RWPE2 (cell line): Measurements from ENCODE around the gene PCNT.
A peak's percentile ranks its signal among the peaks of the same experiment; 100 is the strongest.

Experiments
- ATAC-seq: fragments of 200-7000 bp; cut with Tn5 transposase; 3 replicates; pipeline ENCODE4 v1.9.1; 2021; ENCODE audit warnings: low read depth
- DNase-seq: peaks from one replicate; pipeline ENCODE4 v3.0.0-alpha.2; 2020; ENCODE audit warnings: low spot score
- H3K27ac ChIP-seq: fragments of 450-650 bp; 2 replicates; pipeline ENCODE4 v1.5.1; 2017; ENCODE audit warnings: mild to moderate bottlenecking; ENCODE audit not compliant: poor library complexity, severe bottlenecking
- H3K27me3 ChIP-seq: fragments of 250-450 bp; sonication (Bioruptor Pico); 2 replicates; pipeline ENCODE4 v1.5.1; 2021; ENCODE audit warnings: mild to moderate bottlenecking, moderate library complexity; ENCODE audit not compliant: insufficient read depth, poor library complexity, severe bottlenecking
- H3K36me3 ChIP-seq: fragments of 250-450 bp; sonication (Bioruptor Pico); 2 replicates; pipeline ENCODE4 v1.5.1; 2020; ENCODE audit warnings: low read depth, mild to moderate bottlenecking, moderate library complexity
- H3K4me1 ChIP-seq: fragments of 250-450 bp; sonication (Bioruptor Pico); 2 replicates; pipeline ENCODE4 v1.5.1; 2021; ENCODE audit warnings: mild to moderate bottlenecking, moderate library complexity; ENCODE audit not compliant: insufficient read depth, poor library complexity, severe bottlenecking
- H3K4me3 ChIP-seq: fragments of 250-450 bp; sonication (Bioruptor Pico); 2 replicates; pipeline ENCODE4 v1.5.1; 2021; ENCODE audit warnings: mild to moderate bottlenecking, moderate library complexity; ENCODE audit not compliant: severe bottlenecking
- H3K9me3 ChIP-seq: fragments of 250-450 bp; sonication (Bioruptor Pico); 2 replicates; pipeline ENCODE4 v1.5.1; 2021; ENCODE audit warnings: mild to moderate bottlenecking, moderate library complexity; ENCODE audit not compliant: severe bottlenecking
- TF ChIP-seq, protein P1 (sequence below): fragments of 450-650 bp; IDR thresholded peaks from one replicate; pipeline ENCODE4 v1.5.1; 2017; ENCODE audit warnings: mild to moderate bottlenecking, moderate library complexity; ENCODE audit not compliant: poor library complexity, severe bottlenecking

Gene PCNT

DNA sequence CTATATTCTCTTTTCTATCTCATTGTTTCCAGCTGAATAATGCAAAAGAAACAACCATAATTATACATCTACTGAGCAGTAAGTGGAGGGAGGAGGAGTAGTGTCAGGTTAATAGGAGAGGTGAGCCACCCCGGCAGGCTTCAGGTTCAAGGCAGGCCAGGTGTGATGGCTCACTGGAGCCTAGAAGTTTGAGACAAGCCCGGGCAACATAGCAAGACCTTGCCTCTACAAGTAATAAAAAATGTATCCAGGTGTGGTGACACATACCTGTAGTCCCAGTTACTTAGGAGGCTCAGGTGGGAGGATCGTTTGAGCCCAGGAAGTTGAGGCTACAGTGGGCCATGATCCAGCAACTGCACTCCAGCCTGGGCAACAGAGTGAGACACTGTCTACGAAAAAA, 132.8 kb downstream of the PCNT start:
- peak overlapping the region; percentile 76 for H3K27ac ChIP-seq

DNA sequence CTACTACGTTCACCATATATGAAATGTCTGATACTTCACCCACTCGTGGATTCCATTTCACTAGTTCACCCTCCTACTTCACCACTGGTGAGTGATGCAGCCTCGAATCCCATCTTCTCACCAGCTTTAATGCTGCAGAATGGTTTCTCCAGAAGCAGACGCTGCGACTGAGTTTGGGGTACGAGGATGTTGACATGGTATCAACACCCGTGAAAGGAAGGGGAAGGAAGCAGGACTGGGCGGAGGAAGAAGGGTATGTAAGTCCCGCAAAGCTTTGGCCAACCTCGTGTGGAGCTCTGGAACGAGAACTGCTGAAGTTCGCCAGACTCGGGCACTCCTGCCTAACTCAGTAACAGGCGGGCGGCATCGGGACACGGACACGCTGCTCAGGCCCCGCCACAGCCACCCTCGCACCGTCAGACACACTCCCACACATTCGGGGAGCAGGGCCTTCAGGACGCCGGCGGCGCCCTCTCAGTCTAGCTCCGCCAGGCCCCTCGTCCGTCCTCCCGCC, 133.9 kb downstream of the PCNT start:
- peaks cover 23% of the 10 kb centered on the region for H3K4me1 ChIP-seq
- TF ChIP-seq, protein P1, sequence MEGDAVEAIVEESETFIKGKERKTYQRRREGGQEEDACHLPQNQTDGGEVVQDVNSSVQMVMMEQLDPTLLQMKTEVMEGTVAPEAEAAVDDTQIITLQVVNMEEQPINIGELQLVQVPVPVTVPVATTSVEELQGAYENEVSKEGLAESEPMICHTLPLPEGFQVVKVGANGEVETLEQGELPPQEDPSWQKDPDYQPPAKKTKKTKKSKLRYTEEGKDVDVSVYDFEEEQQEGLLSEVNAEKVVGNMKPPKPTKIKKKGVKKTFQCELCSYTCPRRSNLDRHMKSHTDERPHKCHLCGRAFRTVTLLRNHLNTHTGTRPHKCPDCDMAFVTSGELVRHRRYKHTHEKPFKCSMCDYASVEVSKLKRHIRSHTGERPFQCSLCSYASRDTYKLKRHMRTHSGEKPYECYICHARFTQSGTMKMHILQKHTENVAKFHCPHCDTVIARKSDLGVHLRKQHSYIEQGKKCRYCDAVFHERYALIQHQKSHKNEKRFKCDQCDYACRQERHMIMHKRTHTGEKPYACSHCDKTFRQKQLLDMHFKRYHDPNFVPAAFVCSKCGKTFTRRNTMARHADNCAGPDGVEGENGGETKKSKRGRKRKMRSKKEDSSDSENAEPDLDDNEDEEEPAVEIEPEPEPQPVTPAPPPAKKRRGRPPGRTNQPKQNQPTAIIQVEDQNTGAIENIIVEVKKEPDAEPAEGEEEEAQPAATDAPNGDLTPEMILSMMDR: no peak
- DNase-seq (no peak), ATAC-seq (peak; percentile 26)
- H3K4me3 ChIP-seq: peak overlapping the region; percentile 62
- peaks cover 23% of the 10 kb centered on the region for H3K36me3 ChIP-seq
- no peaks in the 10 kb centered on the region for H3K9me3 ChIP-seq
- H3K27ac ChIP-seq: peak overlapping the region; percentile 76
- H3K27me3 ChIP-seq: no peaks in the 10 kb centered on the region

More for the DNA sequence above, 132.8 kb downstream of the PCNT start:
- TF ChIP-seq, protein P1: no peak
- ATAC-seq (no peak), DNase-seq (no peak)
- Histone ChIP-seq H3K27me3 (no peaks in the 10 kb centered on the region), H3K4me1 (peaks cover 23% of the 10 kb centered on the region), H3K9me3 (no peaks in the 10 kb centered on the region), H3K36me3 (peaks cover 15% of the 10 kb centered on the region; the same call in 1 of the 2 replicates), H3K4me3 (no peak overlapping the region)

DNA sequence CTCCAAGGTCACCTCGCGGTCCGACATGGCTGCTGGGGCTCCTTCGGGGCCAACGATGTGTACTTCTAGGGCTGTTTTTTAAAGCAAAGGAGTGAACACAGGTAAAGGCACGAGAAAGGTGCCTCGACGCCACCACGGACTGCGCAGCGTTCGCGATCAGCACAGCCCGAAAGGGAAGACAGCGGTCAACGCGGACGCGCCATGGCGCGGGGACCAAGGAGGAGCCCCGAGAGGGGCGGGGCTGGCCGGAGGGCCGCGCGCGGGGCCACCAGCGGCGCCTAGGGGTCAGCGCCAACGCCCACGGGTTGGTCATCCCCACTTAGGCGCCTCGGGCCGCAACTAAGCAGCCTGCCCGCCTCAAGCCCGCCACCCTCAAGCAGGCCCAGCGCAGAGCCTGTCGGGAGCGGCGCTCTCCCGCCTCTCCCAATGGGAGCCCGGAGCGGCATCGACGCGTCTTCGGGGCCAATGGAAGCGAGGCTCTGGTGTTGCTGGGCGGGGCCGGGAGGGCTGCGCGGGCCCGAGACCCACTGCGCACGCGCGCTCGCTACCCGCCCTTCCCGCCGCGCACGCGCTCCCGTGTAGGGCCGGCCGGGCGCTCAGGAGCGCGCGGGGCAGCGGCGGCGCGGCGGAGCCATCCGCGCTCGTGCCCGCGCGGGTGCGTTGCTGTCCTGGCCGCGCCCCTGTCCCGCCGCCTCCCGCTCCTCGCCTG, 134.5 kb downstream of the PCNT start, which contains the start of gene DIP2A:
Gene DIP2A (plus strand): TSS at position 577 of the 709 bp plus-strand sequence. CDS start 241 bp downstream, outside the sequence.
- peaks cover 23% of the 10 kb centered on the region for H3K4me1 ChIP-seq
- peak; percentile 93 for ATAC-seq

DNA sequence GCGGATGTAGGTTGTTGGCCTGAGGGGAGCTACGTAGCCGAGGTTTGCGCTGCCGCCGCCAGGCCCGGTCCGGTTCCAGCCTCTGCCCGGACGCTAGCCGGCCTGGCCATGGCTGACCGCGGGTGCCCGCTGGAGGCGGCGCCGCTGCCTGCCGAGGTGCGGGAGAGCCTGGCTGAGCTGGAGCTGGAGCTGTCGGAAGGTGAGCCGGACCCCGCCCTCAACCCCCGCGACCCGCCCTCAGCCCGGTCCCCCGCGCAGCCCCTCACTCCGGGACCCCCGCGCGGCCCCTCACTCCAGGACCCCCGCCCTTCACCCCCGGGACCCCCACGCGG, 135.0 kb downstream of the PCNT start:
- TF ChIP-seq, protein P1: no peak
- H3K4me3 ChIP-seq: peak overlapping the region; percentile 62
- DNase-seq: no peak

More for the DNA sequence above, 134.5 kb downstream of the PCNT start, which contains the start of gene DIP2A:
- Histone ChIP-seq H3K9me3 (no peaks in the 10 kb centered on the region), H3K27ac (peak within 1 kb of the TSS; percentile 76), H3K36me3 (peaks cover 29% of the 10 kb centered on the region), H3K4me3 (peak within 1 kb of the TSS; percentile 62), H3K27me3 (no peaks in the 10 kb centered on the region)
- TF ChIP-seq, protein P1: no peak
- peak; percentile 95 for DNase-seq

More for the DNA sequence above, 135.0 kb downstream of the PCNT start:
- peaks cover 23% of the 10 kb centered on the region for H3K4me1 ChIP-seq
- no peaks in the 10 kb centered on the region for H3K9me3 ChIP-seq
- peak overlapping the region; percentile 76 for H3K27ac ChIP-seq
- ATAC-seq: no peak; the same call in 2 of the 3 replicates
- H3K36me3 ChIP-seq: peaks cover 34% of the 10 kb centered on the region
- H3K27me3 ChIP-seq: no peaks in the 10 kb centered on the region
